GM10248 (cell line): ENCODE results near the gene SLC4A2.
A peak's percentile ranks its signal among the peaks of the same experiment; 100 is the strongest.

ENCODE experiments used
- CTCF ChIA-PET: fragments of 300-600 bp; sonication (Branson Sonifier 250); formaldehyde crosslinking; extraction: SDS; loops from one replicate; lab custom pipeline; 2021; ENCODE audit warnings: antibody characterized with exemption; lab: Yijun Ruan, JAX
- POLR2A ChIA-PET: fragments of 350-650 bp; sonication (Branson Sonifier 250); formaldehyde crosslinking; extraction: SDS; loops from one replicate; lab custom pipeline; 2020; ENCODE audit warnings: antibody characterized with exemption; lab: Yijun Ruan, JAX
- DNase-seq: peaks from one replicate; pipeline ENCODE4 v3.0.0; 2012; ENCODE audit errors: extremely low spot score
- TF ChIP-seq, protein P1 (sequence below): IDR thresholded peaks from 2 replicates; pipeline ENCODE4 v1.5.1; 2012; ENCODE audit warnings: mild to moderate bottlenecking, low read depth; ENCODE audit errors: extremely low read depth, missing control alignments, control extremely low read depth

SLC4A2 gene

DNA sequence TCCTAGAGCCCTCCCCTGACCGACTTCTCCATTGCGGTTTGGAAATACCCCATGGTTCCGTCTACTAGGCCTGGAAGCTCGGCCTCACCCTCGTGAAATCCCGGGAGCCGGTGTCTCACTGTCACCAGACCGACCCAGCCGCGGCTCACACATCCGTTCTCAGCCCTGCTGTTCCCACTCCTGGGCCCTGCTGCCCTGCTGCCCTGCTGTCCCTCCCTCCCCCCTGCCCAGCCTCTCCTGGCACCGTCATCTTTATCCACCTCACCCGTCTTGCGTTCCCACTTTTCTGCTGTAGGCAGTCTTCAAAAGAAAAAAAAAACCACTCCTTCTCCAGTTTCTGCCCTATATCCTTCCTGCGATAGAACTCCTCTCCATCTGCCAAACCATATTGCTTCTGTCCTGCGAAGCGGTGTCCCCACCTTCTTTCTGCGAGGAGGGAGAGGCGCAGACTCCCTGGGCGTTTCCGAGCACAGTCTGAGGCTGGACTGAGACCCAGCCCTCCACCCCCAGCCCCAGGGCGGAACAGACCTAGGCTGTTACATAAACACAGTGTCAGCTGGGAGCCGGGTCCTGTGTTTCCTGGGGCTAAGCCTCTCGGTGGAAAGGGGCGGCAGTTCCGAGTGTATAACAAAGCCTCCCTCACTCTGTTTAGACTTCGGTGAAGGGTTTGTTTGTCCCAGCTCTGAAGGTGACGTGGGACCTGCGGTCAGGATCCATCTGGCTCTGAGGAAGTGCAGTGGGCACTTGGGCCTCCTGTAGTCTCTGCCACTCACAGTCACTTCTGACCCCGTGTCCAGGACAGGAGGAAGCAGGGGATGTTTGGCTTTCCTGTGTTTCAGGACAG is 29.7 kb downstream of the SLC4A2 start:
- CTCF ChIA-PET = interaction anchor here (0.7 to 12.8 kb wide), 5 partner anchors 8 to 71 kb away, joined by 3 to 149 read pairs (median 3); no protein-coding TSS in a partner anchor
- TF ChIP-seq, protein P1, sequence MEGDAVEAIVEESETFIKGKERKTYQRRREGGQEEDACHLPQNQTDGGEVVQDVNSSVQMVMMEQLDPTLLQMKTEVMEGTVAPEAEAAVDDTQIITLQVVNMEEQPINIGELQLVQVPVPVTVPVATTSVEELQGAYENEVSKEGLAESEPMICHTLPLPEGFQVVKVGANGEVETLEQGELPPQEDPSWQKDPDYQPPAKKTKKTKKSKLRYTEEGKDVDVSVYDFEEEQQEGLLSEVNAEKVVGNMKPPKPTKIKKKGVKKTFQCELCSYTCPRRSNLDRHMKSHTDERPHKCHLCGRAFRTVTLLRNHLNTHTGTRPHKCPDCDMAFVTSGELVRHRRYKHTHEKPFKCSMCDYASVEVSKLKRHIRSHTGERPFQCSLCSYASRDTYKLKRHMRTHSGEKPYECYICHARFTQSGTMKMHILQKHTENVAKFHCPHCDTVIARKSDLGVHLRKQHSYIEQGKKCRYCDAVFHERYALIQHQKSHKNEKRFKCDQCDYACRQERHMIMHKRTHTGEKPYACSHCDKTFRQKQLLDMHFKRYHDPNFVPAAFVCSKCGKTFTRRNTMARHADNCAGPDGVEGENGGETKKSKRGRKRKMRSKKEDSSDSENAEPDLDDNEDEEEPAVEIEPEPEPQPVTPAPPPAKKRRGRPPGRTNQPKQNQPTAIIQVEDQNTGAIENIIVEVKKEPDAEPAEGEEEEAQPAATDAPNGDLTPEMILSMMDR = no peak
- POLR2A ChIA-PET = no interaction called here
- no peak for DNase-seq

DNA sequence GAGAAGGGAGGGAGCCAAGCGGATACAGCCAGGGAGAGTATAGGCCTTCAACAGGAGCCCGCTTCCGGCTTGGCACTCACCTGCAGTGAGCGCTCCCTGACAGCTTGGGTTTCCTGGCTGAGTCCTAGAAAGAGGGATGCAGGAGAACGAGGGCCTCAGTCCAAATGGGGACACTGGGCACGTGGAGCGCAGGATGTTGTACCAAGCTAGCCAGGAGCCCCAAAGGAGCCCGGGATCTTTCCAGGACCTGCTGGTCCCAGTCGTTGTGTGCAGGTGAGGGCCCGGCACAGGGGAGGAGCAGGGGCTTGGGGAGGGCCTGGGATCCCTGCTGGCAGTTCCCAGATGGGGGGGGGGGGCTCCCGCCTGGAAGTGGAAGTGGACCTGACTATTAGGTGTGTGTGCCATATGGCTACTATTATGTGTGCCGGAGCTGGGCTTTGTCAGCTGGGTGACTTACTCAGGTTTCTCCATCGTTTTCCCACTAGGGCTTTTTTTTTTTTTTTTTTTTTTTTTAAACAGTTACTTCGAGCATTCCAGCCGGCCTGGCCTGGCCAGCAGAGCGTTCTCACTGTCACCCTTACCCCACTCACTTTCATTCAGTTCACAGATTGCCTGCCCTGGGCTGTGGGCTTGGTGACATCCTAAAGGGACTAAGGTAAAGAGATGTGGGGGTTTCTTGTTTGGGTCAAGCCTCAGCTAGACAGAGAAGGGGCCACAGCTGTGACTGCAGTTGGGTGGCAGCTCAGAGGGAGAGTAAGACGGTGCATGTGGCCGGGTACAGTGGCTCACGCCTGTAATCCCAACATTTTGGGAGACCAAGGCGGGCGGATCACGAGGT is 30.7 kb downstream of the SLC4A2 start:
- no peak for DNase-seq
- CTCF ChIA-PET = interaction anchor here (0.7 to 12.8 kb wide), 4 partner anchors 8 to 106 kb away, joined by 3 to 149 read pairs (median 4); no protein-coding TSS in a partner anchor
- POLR2A ChIA-PET = no interaction called here
- TF ChIP-seq, protein P1 = no peak

DNA sequence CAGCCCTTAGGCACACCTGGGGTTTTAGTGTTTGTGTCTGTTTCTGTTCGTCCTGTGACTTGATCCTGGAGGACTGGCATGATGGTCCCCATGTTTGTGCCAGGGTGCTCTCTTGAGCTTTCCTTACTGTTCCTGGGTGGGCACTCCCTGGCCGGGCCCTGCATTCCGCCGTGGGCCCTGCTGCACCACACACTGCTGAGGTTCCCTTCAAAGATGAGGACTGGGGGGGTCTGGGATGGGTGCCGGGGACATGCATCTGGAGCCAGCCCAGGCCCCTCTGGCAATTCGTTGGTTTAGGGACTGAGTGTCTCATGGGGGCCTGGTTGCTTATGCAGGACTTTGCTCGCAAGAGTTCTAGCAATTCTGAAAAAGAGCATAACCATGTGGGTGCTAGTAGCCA is 31.6 kb downstream of the SLC4A2 start:
- no peak for DNase-seq
- ChIA-PET POLR2A (no interaction called here), CTCF (interaction anchor here (0.9 to 12.8 kb wide), 3 partner anchors 17 to 107 kb away, joined by 3 to 149 read pairs (median 3); no protein-coding TSS in a partner anchor)
- TF ChIP-seq, protein P1 = no peak

DNA sequence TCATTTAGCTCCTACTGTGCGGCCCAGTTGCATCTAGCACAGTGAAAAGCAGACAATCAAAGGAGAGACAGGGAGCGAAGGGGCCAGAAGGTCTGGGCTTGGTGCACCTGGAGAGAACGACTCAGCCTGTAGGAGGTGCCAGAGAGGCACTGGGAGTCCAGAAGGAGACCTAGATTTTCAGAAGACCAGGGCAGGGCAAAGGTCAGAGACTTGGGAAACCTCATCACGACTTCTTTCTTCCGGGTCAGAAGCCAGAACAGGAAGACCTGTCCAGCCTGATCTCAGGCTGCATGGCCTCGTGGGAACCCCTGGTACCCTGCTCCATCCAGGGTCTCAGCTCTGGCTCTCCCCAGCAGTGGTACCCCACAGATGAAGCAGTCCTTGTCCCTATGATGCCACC is 32.0 kb downstream of the SLC4A2 start:
- POLR2A ChIA-PET = no interaction called here
- peak; percentile 51 for DNase-seq
- TF ChIP-seq, protein P1 = peak; percentile 51
- CTCF ChIA-PET = interaction anchor here (0.9 to 12.8 kb wide), 3 partner anchors 16 to 108 kb away, joined by 3 to 149 read pairs (median 3); no protein-coding TSS in a partner anchor

DNA sequence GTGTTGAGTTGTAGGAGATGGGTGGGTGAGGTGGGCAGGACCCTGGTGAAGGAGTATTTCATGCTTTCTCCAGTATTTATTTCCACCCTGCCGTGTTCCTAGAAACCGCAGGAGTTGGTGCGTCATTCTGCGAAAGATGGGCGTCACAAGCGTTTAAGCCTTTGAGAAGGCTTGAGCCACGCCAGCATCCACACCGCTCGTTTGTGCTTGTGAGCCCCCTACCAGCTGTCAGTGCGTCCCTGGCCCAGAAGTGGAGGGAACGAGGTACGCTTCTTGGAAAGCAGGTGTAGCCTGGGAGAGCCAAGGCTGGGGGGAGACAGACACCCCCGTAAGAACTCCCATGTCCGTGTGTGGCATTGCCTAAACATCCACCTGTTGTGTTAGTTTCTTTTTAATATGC is 32.6 kb downstream of the SLC4A2 start:
- CTCF ChIA-PET = interaction anchor here (12.8 kb wide), 1 partner anchor 16 kb away, joined by 149 read pairs; no protein-coding TSS in a partner anchor
- TF ChIP-seq, protein P1 = no peak
- POLR2A ChIA-PET = no interaction called here

DNA sequence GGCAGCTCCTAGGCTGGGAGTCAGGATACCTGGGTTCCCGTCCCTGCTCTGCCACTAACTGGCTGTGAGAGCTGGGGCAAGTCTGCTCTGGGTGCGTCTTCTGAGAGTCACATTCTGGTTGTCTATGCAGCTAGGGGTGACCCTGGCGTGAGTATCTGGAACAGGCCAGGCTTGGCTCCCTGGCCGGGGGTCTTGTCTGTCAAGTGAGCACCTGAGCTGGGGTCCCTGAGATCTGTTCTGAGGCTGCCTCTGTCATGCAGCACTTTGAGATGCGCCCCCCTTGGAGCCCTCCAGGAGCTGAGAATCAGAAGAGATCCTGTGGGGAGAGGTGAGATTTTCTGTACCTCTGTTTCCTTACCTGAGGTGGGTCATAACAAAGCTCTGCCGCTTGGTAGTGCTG is 34.4 kb downstream of the SLC4A2 start:
- CTCF ChIA-PET = interaction anchor here (1.6 to 12.8 kb wide), 3 partner anchors 8 to 151 kb away, joined by 3 to 149 read pairs (median 4); no protein-coding TSS in a partner anchor
- DNase-seq = no peak
- POLR2A ChIA-PET = no interaction called here
- TF ChIP-seq, protein P1 = no peak

More for the DNA sequence above, 32.6 kb downstream of the SLC4A2 start:
- DNase-seq = no peak
